ENCODE results near the gene RIN1. TPM values are rescaled to one million over a fixed set of nuclear protein-coding genes. Genes with fewer than 3 reads are reported as not detected.

Gene RIN1
- total and polyA plus RNA-seq, 11 donors: 0.99 to 5.2 (median 1.5) TPM

GRCh38 chr11:66335531-66336233, 552 bp downstream of the RIN1 start:
- peak overlapping the region; percentile 15 to 82 (median 72) for H3K27ac ChIP-seq
- DNase-seq (peak in 2 of 5 donors; percentile 33 to 54), ATAC-seq (peak in 3 of 4 donors; percentile 27 to 61 (median 32))
- H3K9me3 ChIP-seq: no peaks in the 10 kb centered on the region
- 9 to 16% (median 12%) methylated on average over 22 to 35 of the region's 35 CpGs for WGBS, 4 donors
- TF ChIP-seq POLR2A (IDR thresholded peaks at IDR 0.05): no peak
- TF ChIP-seq, protein P1, sequence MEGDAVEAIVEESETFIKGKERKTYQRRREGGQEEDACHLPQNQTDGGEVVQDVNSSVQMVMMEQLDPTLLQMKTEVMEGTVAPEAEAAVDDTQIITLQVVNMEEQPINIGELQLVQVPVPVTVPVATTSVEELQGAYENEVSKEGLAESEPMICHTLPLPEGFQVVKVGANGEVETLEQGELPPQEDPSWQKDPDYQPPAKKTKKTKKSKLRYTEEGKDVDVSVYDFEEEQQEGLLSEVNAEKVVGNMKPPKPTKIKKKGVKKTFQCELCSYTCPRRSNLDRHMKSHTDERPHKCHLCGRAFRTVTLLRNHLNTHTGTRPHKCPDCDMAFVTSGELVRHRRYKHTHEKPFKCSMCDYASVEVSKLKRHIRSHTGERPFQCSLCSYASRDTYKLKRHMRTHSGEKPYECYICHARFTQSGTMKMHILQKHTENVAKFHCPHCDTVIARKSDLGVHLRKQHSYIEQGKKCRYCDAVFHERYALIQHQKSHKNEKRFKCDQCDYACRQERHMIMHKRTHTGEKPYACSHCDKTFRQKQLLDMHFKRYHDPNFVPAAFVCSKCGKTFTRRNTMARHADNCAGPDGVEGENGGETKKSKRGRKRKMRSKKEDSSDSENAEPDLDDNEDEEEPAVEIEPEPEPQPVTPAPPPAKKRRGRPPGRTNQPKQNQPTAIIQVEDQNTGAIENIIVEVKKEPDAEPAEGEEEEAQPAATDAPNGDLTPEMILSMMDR (IDR thresholded peaks at IDR 0.05): no peak
- H3K4me1 ChIP-seq: peaks cover 4 to 35% (median 20%) of the 10 kb centered on the region in 12 donors
- peak overlapping the region; percentile 36 to 76 (median 65) for H3K4me3 ChIP-seq
- no peaks in the 10 kb centered on the region for H3K27me3 ChIP-seq
- intact Hi-C loops (cut with DNase I): loop anchor here in 1 of 10 donors (5.0 kb wide), 1 partner anchor 43 kb away; the partner anchor contains the start of gene TMEM151A
- peaks cover 0 to 55% (median 29%) of the 10 kb centered on the region in 9 donors for H3K36me3 ChIP-seq

- Histone ChIP-seq H3K4me1 (peaks cover 4 to 35% (median 20%) of the 10 kb centered on the region in 12 donors), H3K27me3 (no peaks in the 10 kb centered on the region), H3K4me3 (peak overlapping the region in 9 of 12 donors; percentile 60 to 76 (median 69)), H3K27ac (peak overlapping the region in 5 of 12 donors; percentile 4 to 81 (median 68)), H3K36me3 (peaks cover 0 to 46% (median 21%) of the 10 kb centered on the region in 9 donors), H3K9me3 (no peaks in the 10 kb centered on the region)
- intact Hi-C loops (cut with DNase I): loop anchor here in 1 of 10 donors (5.0 kb wide), 1 partner anchor 43 kb away; the partner anchor contains the start of gene TMEM151A
- WGBS, 4 donors: 78 to 84% (median 81%) methylated on average over 31 to 42 of the region's 42 CpGs
- no peak for TF ChIP-seq POLR2A (IDR thresholded peaks at IDR 0.05)
- TF ChIP-seq, protein P1 (IDR thresholded peaks at IDR 0.05): no peak
- peak in 3 of 5 donors; percentile 23 to 63 (median 32) for DNase-seq
- ATAC-seq: no peak
These were observed 1.4 kb downstream of the RIN1 start for GRCh38 chr11:66334605-66335442.

DNA sequence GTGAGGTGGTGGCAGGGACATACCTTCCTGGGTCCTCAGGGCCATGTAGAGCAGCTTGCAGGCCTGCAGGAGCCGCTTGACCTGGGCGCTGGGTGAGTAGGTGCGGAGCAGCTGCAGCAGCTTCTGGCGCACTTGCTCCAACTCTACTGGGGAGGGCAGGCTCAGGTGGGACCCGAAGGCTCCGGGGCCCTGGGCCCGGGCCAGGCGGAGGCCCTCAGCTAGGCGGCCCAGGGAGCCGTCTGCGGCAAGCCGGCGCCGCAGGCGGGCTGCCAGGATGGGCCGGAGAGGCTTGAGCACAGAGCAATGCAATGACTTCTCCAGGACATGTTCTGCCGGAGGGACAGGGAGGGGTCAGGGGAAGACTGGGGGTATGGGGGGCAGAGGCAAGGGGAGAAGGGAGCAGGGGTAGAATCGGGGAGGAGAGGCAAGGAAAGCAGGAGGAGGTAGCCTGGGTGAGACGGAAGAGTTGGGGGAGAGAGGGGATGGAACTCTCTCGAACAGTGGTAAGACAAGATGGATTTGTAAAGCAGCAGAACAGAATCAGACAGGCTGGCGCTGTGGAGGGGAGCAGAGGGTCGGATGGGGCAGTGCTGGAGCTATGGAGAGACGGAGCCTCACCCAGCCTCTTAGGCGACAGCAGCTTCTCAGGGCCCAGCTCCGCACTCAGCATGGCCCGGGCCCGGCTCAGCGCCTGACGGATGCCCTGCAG, 2.2 kb downstream of the RIN1 start:
- H3K4me3 ChIP-seq: no peak overlapping the region
- TF ChIP-seq POLR2A (IDR thresholded peaks at IDR 0.05): no peak
- TF ChIP-seq, protein P1 (IDR thresholded peaks at IDR 0.05): no peak
- peaks cover 4 to 36% (median 20%) of the 10 kb centered on the region in 12 donors for H3K4me1 ChIP-seq
- H3K9me3 ChIP-seq: no peaks in the 10 kb centered on the region
- H3K27ac ChIP-seq: no peak overlapping the region
- intact Hi-C loops (cut with DNase I): no loop called here
- no peaks in the 10 kb centered on the region for H3K27me3 ChIP-seq
- peak in 3 of 5 donors; percentile 17 to 41 (median 20) for DNase-seq
- 84 to 89% (median 86%) methylated on average over 22 to 29 of the region's 29 CpGs for WGBS, 4 donors
- peaks cover 0 to 38% (median 13%) of the 10 kb centered on the region in 9 donors for H3K36me3 ChIP-seq
- ATAC-seq: no peak

Measured in heart left ventricle (tissue), 16 donors.